HG02840 (cell line): ENCODE data around the gene SLX9.
A peak's percentile ranks its signal among the peaks of the same experiment; 100 is the strongest.
"Not testable (repeated sequence)": the region's sequence is repeated elsewhere in the genome, so short reads cannot be mapped to it uniquely, and the experiment has no call there.

Experiments used
- ATAC-seq: cut with Tn5 transposase; IDR thresholded peaks from one replicate; pipeline ENCODE4 v1.9.1; 2021; ENCODE audit warnings: mild to moderate bottlenecking, moderate library complexity, moderate number of reproducible peaks; ENCODE audit not compliant: unreplicated experiment, low FRiP score

The SLX9 gene

DNA sequence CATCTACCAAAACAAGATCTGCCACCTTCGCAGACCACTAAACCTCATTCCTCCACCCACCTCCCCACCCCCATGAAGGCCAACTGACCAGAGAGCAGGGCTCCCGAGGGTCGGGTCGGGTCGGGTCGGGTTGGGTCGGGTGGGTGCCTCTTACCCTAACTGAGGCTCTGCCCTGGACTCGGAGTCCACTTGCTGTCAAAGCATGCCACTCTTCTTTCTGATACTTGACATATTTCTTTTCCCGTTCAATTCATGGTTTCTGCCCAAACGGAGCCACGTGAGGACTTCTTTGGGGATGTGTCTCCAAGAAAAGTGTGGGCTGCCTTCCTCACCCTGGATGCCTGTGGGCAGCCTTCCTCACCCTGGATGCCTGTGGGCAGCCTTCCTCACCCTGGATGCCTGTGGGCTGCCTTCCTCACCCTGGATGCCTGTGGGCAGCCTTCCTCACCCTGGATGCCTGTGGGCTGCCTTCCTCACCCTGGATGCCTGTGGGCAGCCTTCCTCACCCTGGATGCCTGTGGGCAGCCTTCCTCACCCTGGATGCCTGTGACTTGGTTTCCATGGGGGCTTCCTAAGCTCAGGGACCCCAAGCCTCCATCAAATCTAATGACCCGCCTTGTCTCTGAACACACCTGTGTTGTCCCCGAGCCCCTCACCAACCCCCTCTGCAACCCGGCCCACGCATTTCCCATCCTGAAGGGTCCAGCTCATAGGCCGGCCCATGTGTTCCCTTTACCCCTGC, 11.2 kb upstream of the SLX9 start:
- not testable (repeated sequence) for ATAC-seq

DNA sequence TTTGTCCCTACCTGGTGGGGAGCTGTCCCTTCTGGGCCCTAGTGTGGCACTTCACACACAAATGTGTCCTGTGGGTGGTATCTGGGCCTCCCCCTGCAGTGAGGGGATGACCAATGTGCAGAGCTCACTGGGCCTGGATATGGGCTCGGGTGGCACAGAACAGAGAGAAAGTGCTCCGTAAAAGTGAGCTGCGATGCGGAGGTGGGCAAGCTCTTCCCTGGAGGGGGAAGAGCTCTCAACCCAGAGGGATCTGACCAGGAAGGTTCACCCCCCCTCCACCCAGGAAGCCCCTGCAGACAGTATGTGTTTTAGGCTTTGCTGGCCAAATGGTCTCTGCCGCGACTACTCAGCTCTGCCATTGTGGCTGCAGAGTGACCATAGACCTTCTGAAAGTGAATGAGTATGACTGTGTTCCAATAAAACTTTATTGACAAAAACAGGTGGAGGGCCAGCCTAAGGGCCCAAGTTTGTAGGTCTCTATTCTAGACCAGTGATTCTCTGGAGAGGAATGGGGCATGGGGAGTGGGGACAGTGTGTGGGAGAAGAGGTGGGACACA, 10.5 kb upstream of the SLX9 start:
- ATAC-seq = no peak

DNA sequence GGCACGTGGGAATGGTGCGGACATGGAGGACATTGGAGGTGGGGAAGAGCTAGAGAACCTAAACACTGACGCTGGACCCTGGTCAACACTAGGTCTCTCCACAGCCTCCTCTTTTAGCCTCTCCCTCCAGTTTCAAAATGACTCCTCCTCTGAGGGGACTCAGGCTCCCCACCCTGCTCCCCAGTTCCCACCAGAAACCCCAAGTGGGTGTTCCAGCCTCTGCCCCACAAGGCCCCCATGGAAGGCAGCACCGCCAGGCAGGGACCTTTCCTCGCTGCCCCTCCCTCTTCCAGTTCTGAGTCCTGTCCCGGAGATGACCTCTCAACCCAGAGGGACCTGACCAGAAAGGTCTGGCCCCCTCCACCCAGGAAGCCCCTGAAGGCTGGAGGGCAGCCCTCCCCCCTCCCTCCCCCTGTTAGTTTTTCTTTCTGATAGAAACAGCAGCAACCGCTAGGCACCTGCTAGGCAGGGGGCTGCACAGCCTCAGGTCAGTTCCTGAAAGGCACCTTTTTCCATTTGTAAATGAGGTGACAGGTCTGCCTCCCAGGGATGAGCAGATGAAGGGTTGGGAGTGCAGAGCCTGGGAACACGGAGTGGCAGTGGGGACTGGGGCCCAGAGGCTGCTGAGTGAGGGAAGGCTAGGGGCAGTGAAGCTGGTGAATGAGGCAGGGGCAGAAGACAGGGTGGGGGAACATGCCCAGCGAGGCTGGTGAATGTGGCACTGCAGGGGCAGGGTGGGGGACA, 9.9 kb upstream of the SLX9 start:
- no peak for ATAC-seq

DNA sequence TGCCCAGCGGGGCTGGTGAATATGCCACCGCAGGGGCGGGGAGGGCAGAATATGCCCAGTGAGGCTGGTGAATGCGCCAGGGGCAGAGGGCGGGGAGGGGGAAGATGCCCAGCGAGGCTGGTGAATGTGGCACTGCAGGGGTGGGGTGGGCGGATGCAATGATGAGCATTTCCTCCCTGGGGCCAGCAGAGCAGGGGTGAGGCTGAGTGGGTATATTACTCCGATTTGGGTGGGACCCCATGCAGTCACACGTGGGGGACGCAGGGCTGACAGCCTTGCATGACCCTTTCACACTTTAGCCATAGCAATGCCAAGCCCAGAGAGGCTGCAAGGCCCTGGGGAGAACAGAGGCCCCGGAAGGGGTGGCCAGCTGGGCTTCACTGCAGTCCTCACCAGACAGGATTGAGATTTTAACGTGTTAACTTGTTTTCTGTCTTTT, 9.3 kb upstream of the SLX9 start:
- ATAC-seq = no peak

DNA sequence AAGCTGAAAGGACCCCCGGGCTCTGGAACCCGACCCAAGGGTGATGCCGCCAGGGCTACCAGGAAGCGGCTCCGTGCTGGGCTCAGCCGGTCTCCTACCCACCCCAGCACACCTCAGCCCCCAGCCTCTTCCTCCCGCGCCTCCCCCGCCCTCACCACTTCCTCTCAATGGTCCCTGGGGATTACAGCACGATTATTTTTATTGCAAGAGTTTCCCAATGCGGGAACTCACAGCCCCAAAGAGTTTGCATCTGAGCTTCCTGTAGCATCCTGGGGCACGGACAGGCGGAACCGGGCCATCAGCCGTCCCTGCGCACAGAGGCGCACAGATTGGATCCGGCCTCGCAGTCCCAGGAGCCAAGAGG, 8.7 kb upstream of the SLX9 start:
- no peak for ATAC-seq

DNA sequence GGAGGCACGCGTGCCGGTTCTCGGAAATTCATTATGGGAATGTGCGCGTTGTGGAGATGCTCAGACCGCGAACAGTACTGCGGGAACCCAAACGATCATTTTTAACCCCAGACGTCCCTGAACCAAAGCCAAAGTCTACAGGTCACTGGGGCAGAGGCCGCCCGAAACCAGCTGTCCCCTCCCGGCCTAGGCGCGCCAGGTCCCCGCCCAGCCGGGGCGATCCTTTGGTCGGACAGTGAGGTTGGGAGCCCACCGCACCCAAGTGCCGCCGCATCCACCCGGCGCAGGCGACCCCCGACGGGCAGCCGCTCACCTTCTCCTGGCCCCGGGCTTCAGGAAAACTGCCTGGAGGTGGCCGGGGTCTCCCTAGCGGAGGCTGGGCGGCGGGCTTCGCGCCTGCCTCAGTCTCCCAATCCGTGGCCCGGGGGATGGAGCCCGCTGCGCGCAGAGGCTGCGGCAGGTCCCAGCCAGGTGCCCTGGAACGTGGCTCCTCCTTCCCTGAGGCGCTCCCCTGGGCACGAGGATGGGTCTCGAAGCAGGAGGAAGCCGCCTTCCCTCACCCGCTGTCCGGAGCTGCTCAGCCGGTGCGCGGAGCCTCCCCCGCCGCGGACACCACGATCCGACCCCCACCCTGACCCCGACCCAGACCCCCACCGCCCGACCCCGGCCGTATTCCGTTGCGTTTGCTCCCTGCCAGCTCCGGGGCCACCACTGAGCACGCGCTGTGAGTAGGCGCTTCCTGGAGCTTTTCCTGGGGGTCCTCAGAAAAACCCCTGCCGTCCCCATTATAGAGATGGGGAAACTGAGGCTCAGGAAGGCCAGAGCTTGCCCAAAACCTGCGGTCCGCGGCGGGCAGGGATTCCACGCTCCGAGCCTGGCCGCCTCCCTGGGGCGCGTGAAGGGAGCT, 8.1 kb upstream of the SLX9 start:
- no peak for ATAC-seq

DNA sequence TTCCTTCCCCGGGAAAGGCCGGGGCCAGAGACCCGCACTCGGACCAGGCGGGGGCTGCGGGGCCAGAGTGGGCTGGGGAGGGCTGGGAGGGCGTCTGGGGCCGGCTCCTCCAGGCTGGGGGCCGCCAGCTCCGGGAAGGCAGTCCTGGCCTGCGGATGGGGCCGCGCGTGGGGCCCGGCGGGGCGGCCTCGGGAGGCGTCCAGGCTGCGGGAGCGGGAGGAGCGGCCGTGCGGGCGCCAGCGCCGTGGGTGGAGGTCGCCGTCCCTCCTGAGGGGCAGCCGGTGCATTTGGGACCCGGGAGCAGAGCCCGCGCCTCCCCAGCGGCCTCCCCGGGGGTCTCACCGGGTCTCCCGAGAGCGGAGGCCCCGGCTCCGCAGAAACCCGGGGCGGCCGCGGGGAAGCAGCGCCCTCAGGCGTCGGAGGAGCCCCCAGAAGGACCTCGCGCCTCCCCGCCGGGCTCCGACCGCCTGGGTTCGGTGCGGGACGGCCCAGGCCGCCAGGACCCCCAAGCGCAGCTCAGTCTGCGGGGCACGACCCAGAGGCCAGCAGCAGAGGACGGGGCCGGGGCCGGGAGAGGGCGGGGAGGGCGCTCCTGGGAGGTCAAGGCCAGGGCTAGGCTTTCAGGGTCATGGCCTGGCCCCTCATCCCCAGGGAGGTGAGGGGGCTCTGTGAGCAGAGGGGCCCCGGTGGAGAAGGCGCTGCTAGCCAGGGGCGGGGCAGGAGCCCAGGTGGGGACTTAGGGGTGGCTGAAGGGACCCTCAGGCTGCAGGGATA, 7.2 kb upstream of the SLX9 start:
- ATAC-seq = no peak

DNA sequence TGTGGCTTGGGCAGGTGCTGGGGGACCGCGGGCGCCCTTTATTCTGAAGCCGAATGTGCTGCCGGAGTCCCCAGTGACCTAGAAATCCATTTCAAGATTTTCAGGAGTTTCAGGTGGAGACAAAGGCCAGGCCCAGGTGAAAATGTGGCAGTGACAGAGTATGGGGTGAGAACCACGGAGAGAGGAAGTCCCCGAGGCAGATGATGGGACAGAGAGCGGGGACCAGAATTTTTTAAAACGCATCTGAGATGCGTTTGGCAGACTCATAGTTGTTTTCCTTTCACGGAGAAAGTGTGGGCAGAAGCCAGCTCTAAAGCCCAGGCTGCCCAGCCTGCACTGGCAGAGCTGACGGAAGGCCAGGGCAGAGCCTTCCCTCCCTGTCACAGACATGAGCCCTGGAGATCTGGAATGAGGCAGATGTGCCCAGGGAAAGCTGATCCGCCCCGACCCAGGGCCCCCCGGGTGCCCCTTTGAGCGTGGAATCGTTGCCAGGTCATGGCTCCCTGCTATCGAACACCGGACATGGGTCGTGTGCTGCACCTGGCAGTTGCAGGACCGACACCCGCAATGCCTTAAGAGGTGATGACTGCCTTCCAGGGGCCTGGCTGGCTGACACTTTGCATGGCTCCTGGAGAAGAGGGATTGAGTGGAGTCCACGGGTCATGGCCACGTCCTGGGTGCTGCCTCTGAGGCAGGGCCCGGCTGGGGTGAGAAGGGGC, 6.5 kb upstream of the SLX9 start:
- ATAC-seq = no peak

DNA sequence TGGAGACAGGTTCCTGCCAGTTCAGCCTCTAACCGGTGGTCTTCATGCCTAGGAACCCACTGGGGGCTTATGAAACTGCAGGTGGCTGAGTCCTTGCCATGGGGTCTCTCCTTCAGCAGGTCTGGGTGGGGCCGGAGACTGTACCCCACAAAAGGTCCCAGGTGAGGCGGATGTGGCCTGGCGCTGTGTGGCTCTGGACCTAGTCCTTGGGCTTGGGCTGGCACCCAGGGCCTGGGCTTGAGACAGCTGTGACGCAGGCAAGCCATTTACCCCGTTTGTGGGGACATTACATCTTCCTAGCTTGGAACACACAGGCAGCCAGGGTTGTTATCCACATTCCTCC, 5.9 kb upstream of the SLX9 start:
- no peak for ATAC-seq

DNA sequence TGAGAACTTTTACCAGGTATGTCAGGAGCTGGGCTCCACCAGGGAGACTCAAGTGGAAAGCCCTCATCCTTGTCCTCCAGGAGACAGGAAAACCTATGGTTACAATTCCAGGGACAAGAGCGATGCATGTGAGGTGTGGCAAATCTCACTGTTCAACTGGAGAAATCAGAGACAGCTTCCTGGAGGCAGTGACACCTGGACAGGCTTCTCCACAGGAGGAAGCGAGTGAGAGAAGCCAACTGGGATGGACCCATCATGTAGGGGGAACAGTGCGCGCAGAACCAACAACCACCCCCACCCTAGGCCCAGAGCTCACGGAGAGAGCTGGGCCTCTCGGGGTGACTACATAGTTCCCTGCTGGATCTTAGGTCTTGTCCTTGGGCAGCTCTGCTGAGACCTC, 5.6 kb upstream of the SLX9 start:
- ATAC-seq = no peak

DNA sequence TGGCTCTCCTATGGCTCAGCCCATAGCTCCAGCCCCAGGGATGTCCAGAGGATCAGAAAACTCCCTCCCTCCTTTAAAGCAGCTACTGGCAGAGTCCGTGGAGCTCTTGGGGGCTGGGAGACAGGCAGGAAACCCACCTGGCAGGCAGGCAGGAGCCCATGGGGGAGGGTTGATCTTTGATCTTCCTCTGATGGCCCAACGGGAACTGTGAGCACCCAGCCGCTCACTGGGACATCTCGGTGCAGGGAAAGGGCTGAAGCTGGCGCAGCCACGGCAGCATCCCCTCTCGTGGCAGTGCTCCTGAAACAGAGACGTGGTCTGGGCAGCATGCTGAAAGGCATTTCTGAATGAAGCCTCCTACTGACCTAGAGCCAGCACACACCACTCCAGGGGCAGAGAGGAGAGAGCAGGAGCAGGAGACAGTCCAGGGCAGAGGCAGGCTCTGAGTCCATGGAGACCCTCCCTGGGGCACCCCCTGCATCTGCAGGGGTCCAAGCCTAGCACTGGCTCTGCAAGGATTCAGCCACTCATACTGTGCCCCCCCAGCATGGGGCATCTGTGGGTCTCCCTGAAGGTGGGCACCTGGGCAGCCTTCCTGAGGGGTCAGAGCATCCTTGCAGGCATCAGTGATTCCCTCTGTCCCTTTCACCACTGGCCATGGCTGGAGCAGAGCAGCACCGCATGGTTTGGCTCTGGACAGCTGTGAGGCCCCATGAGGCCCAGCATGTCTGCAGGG, 4.9 kb upstream of the SLX9 start:
- ATAC-seq = no peak

DNA sequence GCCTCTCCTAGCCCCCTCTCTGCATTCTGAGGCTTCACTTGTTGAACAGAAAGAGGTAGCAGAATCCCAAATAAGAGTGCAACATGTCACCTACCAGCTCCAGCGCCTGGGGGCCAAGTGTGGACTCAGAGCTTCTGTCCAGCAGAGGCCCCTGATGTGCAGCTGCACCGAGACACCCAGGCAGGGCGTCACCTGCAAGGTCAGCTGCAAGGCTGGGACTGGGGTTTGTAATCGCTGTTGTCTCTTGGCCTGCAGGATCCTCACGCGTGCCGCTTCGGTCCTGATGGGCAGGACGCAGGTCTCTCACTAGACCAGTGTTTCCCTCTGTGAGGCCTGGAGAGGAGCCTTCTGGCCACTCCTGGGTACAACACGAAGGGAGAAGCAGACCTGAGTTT, 4.3 kb upstream of the SLX9 start:
- no peak for ATAC-seq

DNA sequence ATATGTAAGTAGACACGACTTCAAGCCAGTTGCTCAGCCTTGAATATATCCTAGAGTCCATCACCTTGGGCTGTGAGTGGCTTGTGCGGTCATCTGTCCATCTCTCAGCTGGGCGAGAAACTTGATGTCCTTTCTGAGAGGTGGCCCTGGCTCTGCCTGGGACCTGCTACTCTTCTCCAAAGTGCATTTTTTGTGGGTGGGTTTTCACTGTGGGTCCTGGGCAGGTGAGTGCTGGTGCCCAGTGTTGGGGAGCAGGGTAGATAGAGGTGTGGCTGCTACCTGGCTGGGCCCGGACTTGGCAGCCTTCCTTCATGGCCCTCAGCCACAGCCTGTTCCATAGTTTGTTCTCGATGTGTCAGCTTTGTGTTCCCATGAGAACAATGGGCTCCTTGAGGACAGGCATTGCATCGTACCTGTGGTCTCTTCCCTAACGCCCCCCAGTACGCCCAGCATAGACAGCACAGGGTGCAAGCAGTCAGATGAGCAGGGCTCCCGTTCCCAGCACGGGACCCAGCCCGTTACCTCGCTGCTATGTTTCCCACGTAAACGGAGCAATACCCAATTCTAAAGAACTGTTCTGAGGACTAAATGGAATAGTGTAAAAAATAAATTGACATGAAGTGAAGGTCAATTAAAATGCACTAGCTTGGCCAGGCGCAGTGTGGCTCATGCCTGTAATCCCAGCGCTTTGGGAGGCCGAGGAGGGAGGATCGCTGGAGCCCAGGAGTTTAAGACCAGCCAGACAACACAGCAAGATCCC, 877 bp upstream of the SLX9 start:
- no peak for ATAC-seq

DNA sequence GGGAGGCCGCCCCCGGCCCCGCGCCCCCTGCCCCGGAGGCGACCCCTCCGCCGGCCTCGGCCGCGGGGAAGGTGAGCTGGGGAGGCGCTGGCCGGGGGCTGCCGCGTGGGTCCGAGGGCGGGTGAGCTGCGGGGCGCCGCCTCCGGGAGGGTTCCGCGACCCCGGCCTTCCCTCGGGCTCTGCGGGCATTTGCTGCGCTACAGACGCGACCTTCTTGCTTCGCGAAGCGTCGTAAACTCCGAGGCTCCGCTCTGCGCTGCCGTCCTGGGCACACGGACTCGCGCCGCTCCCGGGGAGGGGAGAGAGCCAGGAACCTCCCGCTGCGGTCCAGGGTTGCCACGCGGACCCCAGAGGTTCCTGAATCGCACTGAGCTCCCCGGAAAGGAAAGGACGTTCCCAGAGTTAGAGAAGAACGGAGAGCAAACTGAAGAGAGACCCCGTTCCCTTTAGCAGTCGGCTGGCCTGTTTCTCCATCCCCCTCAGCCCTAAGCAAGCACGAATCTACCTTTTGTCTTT, 345 bp downstream of the SLX9 start:
- ATAC-seq = peak; percentile 24

DNA sequence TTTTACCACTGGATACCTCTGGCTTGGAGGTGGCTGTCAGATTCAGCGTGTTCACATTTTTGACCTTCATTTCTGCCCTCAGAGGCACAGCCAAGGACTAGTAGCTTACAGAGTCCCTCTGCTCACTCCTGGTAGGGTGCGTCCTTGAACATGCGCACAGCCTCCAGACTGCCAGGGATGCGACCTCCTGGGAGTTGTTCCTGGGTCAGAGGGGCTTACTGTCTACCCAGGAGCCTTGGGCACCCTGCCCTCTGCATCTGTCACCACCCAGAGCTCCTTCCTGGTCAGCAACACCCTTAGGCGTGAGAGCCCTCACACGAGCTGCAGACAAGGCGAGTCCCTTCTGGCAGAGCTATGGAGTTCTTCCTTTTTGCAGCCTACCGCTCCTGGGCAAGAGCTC, 1.7 kb downstream of the SLX9 start:
- no peak for ATAC-seq

DNA sequence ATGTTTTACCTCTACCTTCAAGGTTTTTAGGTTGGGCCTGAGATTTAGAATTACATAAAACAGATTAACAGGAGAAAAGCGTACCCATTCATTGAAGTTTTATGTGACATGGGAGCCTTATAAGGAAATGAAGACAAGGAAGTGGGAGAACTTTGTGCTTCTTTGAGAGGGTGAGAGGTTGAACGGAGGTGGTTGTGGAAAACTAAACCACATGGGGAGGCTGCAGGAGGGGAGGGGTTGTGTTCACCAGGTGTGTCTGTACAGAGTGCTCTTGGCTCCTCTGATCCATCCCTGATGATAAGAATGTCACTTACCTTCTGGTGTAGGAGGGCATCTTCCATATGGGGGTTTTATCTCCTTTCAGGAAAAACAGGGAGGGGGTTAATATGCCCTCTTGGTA, 2.7 kb downstream of the SLX9 start:
- ATAC-seq = no peak

DNA sequence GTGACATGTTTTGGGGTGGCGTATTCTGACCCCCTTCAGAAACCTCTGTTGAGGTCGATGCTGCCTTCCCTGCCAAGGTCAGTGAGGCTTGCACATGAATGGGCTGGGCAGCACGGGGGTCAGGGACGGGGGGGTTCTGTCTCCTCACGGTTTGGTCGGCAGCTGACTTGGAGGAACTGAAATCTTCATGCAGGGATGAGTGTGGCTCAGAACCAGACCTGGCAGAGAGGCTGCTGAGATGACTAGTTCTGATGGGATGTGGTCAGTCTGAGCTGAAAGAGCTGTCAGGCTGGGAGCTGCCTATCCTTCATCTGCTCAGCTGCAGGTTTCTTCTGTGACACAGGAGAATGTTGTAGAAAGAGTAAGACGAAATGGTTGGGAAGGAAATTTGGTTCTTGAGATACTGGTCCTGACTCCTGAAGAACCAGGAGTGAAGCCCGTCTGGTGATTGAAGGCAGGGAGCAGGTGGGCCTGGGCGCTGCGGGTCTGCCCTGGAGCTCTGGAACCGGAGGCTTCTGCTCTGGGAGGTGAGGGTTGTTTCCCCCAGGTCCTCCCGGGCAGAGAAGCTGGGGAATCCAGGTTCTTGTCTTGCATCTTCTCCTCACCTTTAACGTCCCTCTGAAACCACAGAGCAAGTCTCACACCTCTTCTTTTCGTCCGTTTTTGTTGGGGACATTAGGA, 3.3 kb downstream of the SLX9 start:
- ATAC-seq = no peak
